Neural progenitor cell (in vitro differentiated cells): ENCODE results near the gene USP53. TPM values are rescaled to one million over a fixed set of nuclear protein-coding genes. Genes with fewer than 3 reads are reported as not detected.

Experiments
- DNase-seq: peaks from one replicate; pipeline ENCODE4 v3.0.0-alpha.2; 2016; ENCODE audit warnings: low spot score
- H2AFZ ChIP-seq: fragments of 200-600 bp; sonication (generic); replicated peaks from 2 replicates; pipeline ENCODE4 v1.6.1; 2016; ENCODE audit warnings: antibody characterized with exemption
- H3F3A ChIP-seq: fragments of 200-600 bp; sonication (generic); 2 replicates; pipeline ENCODE4 v1.6.1; 2016; ENCODE audit warnings: antibody characterized with exemption, low read depth
- H3K27ac ChIP-seq: fragments of 200-600 bp; sonication (generic); 2 replicates; pipeline ENCODE4 v1.5.1; 2016; ENCODE audit warnings: mild to moderate bottlenecking
- H3K27me3 ChIP-seq: fragments of 200-600 bp; sonication (generic); 2 replicates; pipeline ENCODE4 v1.6.1; 2016; ENCODE audit warnings: mild to moderate bottlenecking, moderate library complexity
- H3K36me3 ChIP-seq: fragments of 200-600 bp; sonication (generic); 2 replicates; pipeline ENCODE4 v1.5.1; 2016
- H3K4me1 ChIP-seq: fragments of 200-600 bp; sonication (generic); 2 replicates; pipeline ENCODE4 v1.6.1; 2016; ENCODE audit warnings: mixed run types
- H3K4me2 ChIP-seq: fragments of 200-600 bp; sonication (generic); 2 replicates; pipeline ENCODE4 v1.6.1; 2016
- H3K4me3 ChIP-seq: fragments of 200-600 bp; sonication (generic); 2 replicates; pipeline ENCODE4 v1.5.1; 2016
- H3K79me2 ChIP-seq: fragments of 200-600 bp; sonication (generic); 2 replicates; pipeline ENCODE4 v1.6.1; 2016; ENCODE audit warnings: low read depth
- H3K9ac ChIP-seq: fragments of 200-600 bp; sonication (generic); 2 replicates; pipeline ENCODE4 v1.6.1; 2016
- H3K9me3 ChIP-seq: fragments of 200-600 bp; sonication (generic); 2 replicates; pipeline ENCODE4 v1.5.1; 2016; ENCODE audit warnings: low read depth
- H4K20me1 ChIP-seq: fragments of 200-600 bp; sonication (generic); 2 replicates; pipeline ENCODE4 v1.6.1; 2016; ENCODE audit warnings: low read depth
- H3K27ac Mint-ChIP-seq: 3 replicates; pipeline ENCODE4 v1.8.0; 2021; ENCODE audit warnings: mixed read lengths
- H3K27me3 Mint-ChIP-seq: 2 replicates; pipeline ENCODE4 v1.8.0; 2022; ENCODE audit warnings: low read depth, mild to moderate bottlenecking, inconsistent platforms, moderate library complexity, mixed read lengths; ENCODE audit not compliant: insufficient read depth
- H3K36me3 Mint-ChIP-seq: 3 replicates; pipeline ENCODE4 v1.8.0; 2021; ENCODE audit warnings: mixed read lengths
- H3K4me1 Mint-ChIP-seq: 3 replicates; pipeline ENCODE4 v1.8.0; 2021; ENCODE audit warnings: mixed read lengths
- H3K4me3 Mint-ChIP-seq: 3 replicates; pipeline ENCODE4 v1.8.0; 2021; ENCODE audit warnings: mild to moderate bottlenecking, moderate library complexity, mixed read lengths
- H3K9me3 Mint-ChIP-seq: 3 replicates; pipeline ENCODE4 v1.8.0; 2020; ENCODE audit warnings: mixed read lengths
- CTCF ChIP-seq: fragments of 200-600 bp; sonication (generic); IDR thresholded peaks from 2 replicates; pipeline ENCODE4 v1.5.1; 2017; ENCODE audit warnings: antibody characterized with exemption, mild to moderate bottlenecking
- EZH2 ChIP-seq: fragments of 200-600 bp; sonication (generic); IDR thresholded peaks from 2 replicates; pipeline ENCODE4 v1.6.1; 2017; ENCODE audit warnings: antibody characterized with exemption, mild to moderate bottlenecking, moderate library complexity
- EZH2phosphoT487 ChIP-seq: fragments of 200-600 bp; sonication (generic); IDR thresholded peaks from 2 replicates; pipeline ENCODE4 v1.6.1; 2017; ENCODE audit warnings: antibody characterized with exemption
- total RNA-seq: library from RNA; depleted of rRNA; stranded (reverse); fragments of >200 nt; gene quantifications from 2 replicates; pipeline ENCODE4 v1.2.3, GENCODE V29; 2015; ENCODE audit warnings: low replicate concordance

The USP53 gene
- total RNA-seq, 1 donor from 2014 or later: 38.7 TPM

DNA sequence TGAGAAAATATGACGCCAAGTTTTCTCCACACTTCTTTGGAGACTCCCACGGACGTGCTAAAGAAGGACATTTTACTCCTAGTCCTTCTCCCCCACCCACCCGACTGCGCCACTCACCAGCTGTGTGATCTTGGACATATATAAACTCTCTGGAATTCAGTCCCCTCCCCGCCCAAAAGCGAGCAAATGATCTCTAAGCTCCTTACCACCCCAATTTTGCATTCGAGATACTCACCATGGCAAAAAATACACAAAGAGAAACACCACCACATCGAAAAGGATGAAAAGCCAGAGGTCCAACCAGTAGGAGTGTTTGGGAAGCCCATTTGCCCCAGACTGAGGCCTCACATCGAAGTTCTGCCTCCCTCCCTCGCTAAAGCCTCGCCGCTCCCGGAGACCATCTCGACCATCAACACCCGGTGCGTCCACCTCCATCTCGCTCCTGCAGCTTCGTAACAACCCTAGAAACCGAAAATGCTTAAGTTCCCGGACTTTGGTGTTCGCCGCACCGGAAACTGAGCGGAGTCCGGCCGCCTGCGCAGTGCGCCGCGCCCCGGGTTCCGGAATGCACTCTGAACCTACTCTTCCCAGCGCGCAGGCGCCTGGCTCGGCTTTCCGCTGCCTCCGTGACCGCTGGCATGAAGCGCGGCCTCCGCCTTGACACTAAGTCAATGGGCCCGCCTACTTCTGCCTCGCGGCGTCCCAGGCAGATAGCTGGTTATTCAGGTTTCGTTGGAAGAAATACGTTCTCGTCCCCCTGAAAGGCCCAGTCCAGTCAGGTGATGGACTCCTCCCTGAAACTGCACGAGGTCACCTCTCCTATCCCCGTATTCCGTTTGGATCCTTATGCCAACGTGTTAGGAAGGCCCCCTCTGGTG lies 87.8 kb downstream of the USP53 start:
- Histone ChIP-seq H4K20me1 (no peaks in the 10 kb centered on the region), H2AFZ (peak overlapping the region; percentile 78), H3K79me2 (peaks cover 29% of the 10 kb centered on the region), H3K4me1 (no peaks in the 10 kb centered on the region), H3K4me3 (peak overlapping the region; percentile 68), H3K27me3 (no peaks in the 10 kb centered on the region), H3K4me2 (peak overlapping the region; percentile 85), H3K9me3 (no peaks in the 10 kb centered on the region), H3K36me3 (peaks cover 19% of the 10 kb centered on the region), H3K27ac (peak overlapping the region; percentile 43), H3F3A (peaks cover 8% of the 10 kb centered on the region), H3K9ac (peak overlapping the region; percentile 38)
- H3K4me1 Mint-ChIP-seq: peaks cover 26% of the 10 kb centered on the region
- H3K36me3 Mint-ChIP-seq: peaks cover 26% of the 10 kb centered on the region
- peak; percentile 94 for DNase-seq
- H3K27me3 Mint-ChIP-seq: peaks cover 7% of the 10 kb centered on the region
- peak overlapping the region; percentile 99 for H3K4me3 Mint-ChIP-seq
- H3K9me3 Mint-ChIP-seq: peaks cover 7% of the 10 kb centered on the region
- TF ChIP-seq CTCF (peak; percentile 26), EZH2 (no peak)
- peak overlapping the region; percentile 99 for H3K27ac Mint-ChIP-seq

DNA sequence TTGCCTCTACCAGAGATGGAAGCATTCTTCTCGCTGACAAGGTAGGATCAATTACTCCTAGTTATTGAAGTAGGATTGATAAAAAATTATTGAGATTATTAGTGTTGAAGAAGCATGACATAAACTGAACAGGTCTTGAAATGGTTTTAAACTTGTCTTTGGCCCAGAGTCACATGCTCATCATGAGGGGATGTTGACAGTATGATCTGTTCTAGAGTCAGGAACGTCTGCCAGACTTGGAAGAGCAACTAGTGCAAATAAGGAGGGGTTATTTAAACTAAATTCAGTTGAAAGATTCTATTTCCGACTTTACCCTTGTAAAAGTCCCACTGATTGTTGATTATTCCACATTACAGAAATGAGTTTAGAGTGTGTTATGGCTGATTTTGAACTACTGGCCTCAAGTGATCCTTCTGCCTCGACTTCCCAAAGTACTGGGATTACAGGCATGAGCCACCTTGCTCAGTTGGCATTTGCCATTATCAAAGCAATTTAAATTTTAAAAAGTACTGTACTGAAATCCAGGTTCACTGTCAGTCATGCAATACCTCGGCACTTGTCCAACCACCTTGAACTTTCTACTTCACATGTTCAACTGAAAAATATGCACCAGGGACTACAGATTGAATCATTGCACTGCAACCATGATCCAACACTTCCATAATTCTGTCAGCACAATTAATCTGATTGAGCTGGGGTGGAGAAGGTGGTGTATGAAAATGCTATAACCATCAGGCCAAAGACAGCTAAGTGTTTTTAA lies 89.7 kb downstream of the USP53 start:
- Histone ChIP-seq H3K4me1 (no peaks in the 10 kb centered on the region), H3K79me2 (peaks cover 29% of the 10 kb centered on the region), H2AFZ (no peak overlapping the region), H3K27me3 (no peaks in the 10 kb centered on the region), H3K36me3 (peaks cover 13% of the 10 kb centered on the region), H3K9me3 (no peaks in the 10 kb centered on the region), H3K4me2 (no peak overlapping the region), H3F3A (peaks cover 8% of the 10 kb centered on the region), H3K27ac (no peak overlapping the region), H3K9ac (no peak overlapping the region), H3K4me3 (no peak overlapping the region), H4K20me1 (no peaks in the 10 kb centered on the region)
- no peak for DNase-seq
- Mint-ChIP-seq H3K4me3 (no peak overlapping the region), H3K27me3 (peaks cover 7% of the 10 kb centered on the region), H3K4me1 (peaks cover 26% of the 10 kb centered on the region), H3K9me3 (peaks cover 3% of the 10 kb centered on the region), H3K36me3 (peaks cover 16% of the 10 kb centered on the region), H3K27ac (no peak overlapping the region)
- TF ChIP-seq CTCF (no peak), EZH2 (no peak), EZH2phosphoT487 (no peak)

DNA sequence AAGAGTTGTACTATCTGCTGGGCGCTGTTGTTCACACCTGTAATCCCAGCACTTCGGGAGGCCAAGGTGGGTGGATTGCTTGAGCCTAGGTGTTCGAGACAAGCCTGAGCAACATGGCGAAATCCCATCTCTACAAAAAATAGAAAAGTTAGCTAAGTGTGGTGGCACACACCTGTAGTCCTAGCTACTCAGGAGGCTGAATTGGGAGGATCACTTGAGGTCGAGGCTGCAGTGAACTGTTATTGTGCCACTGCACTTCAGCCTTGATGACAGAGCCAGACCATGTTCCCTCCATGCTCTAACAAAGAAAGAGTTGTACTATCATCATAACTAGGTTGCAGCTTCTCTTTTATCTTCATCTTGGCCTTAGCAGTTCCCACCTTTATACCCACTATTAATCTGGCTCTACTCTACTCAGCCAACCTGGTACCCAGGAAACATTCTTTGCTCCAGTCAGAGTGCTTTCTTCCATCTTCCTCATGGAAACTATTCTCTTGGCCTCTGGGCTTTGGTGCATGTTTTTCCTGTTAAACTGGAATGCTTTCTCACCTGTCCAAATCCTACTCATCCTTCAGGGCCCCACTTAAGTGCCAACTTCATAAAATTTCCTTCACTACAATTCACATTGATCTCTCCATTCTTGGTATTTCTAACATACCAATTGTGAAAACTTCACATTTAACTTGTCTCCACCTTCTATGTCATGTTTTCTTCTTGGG lies 91.2 kb downstream of the USP53 start:
- Mint-ChIP-seq H3K27ac (no peak overlapping the region), H3K4me3 (no peak overlapping the region), H3K27me3 (peaks cover 7% of the 10 kb centered on the region), H3K9me3 (no peaks in the 10 kb centered on the region), H3K4me1 (peaks cover 19% of the 10 kb centered on the region), H3K36me3 (peaks cover 7% of the 10 kb centered on the region)
- DNase-seq: no peak
- Histone ChIP-seq H3K4me1 (no peaks in the 10 kb centered on the region), H3K4me2 (no peak overlapping the region), H3K9me3 (no peaks in the 10 kb centered on the region), H4K20me1 (no peaks in the 10 kb centered on the region), H3K27me3 (no peaks in the 10 kb centered on the region), H3F3A (peaks cover 8% of the 10 kb centered on the region), H3K9ac (no peak overlapping the region), H3K79me2 (peaks cover 14% of the 10 kb centered on the region), H3K36me3 (no peaks in the 10 kb centered on the region), H3K27ac (no peak overlapping the region), H3K4me3 (no peak overlapping the region), H2AFZ (no peak overlapping the region)
- no peak for TF ChIP-seq EZH2phosphoT487
- no peak for TF ChIP-seq EZH2
- TF ChIP-seq CTCF: no peak
